HEK293T (cell line): ENCODE measurements around the gene COLEC12.

ENCODE experiments used
- CTCF ChIA-PET: fragments of 350-600 bp; formaldehyde crosslinking; extraction: SDS; loops from one replicate; lab custom pipeline; 2021; ENCODE audit warnings: antibody characterized with exemption, inconsistent platforms; lab: Yijun Ruan, JAX
- POLR2A ChIA-PET: fragments of 350-600 bp; formaldehyde crosslinking; extraction: SDS; loops from one replicate; lab custom pipeline; 2020; ENCODE audit warnings: antibody characterized with exemption, inconsistent platforms; lab: Yijun Ruan, JAX
- DNase-seq: peaks from one replicate; pipeline ENCODE4 v3.0.0; 2012; ENCODE audit warnings: mixed read lengths; ENCODE audit errors: extremely low spot score
- ARNT ChIP-seq: fragments of 450-650 bp; IDR thresholded peaks from 2 replicates; pipeline ENCODE4 v1.6.1; 2017; ENCODE audit warnings: mild to moderate bottlenecking
- BHLHE40 ChIP-seq: fragments of 450-650 bp; IDR thresholded peaks from 2 replicates; pipeline ENCODE4 v1.6.1; 2016; ENCODE audit warnings: mild to moderate bottlenecking, moderate library complexity, borderline replicate concordance
- CTBP1 ChIP-seq: fragments of 450-650 bp; IDR thresholded peaks from 2 replicates; pipeline ENCODE4 v1.6.1; 2016; ENCODE audit warnings: borderline replicate concordance
- ELF4 ChIP-seq: fragments of 450-650 bp; IDR thresholded peaks from 2 replicates; pipeline ENCODE4 v1.6.1; 2017; ENCODE audit warnings: antibody characterized with exemption
- FOXA1 ChIP-seq: fragments of 450-650 bp; IDR thresholded peaks from 2 replicates; pipeline ENCODE4 v1.6.1; 2016; ENCODE audit warnings: mild to moderate bottlenecking
- FOXK2 ChIP-seq: fragments of 450-650 bp; IDR thresholded peaks from 2 replicates; pipeline ENCODE4 v1.6.1; 2016; ENCODE audit warnings: mild to moderate bottlenecking
- FOXM1 ChIP-seq: fragments of 450-650 bp; IDR thresholded peaks from 2 replicates; pipeline ENCODE4 v1.6.1; 2017; ENCODE audit warnings: mild to moderate bottlenecking, borderline replicate concordance
- HDGF ChIP-seq: fragments of 450-650 bp; IDR thresholded peaks from 2 replicates; pipeline ENCODE4 v1.6.1; 2017; ENCODE audit warnings: antibody characterized with exemption, borderline replicate concordance
- L3MBTL2 ChIP-seq: fragments of 450-650 bp; conservative IDR thresholded peaks from 2 replicates; pipeline ENCODE4 v1.6.1; 2016; ENCODE audit warnings: mild to moderate bottlenecking
- LEF1 ChIP-seq: fragments of 450-650 bp; IDR thresholded peaks from 2 replicates; pipeline ENCODE4 v1.6.1; 2017; ENCODE audit warnings: mild to moderate bottlenecking, borderline replicate concordance
- NFRKB ChIP-seq: fragments of 450-650 bp; IDR thresholded peaks from 2 replicates; pipeline ENCODE4 v1.6.1; 2016; ENCODE audit warnings: mild to moderate bottlenecking, moderate library complexity
- SP1 ChIP-seq: fragments of 450-650 bp; IDR thresholded peaks from 2 replicates; pipeline ENCODE4 v1.6.1; 2017
- SUZ12 ChIP-seq: fragments of 450-650 bp; IDR thresholded peaks from 2 replicates; pipeline ENCODE4 v1.6.1; 2016; ENCODE audit warnings: mild to moderate bottlenecking
- TARDBP ChIP-seq: fragments of 450-650 bp; IDR thresholded peaks from 2 replicates; pipeline ENCODE4 v1.6.1; 2016
- ZNF384 ChIP-seq: fragments of 450-650 bp; IDR thresholded peaks from 2 replicates; pipeline ENCODE4 v1.6.1; 2016
- TF ChIP-seq, protein P1 (sequence below): fragments of 450-650 bp; IDR thresholded peaks from 2 replicates; pipeline ENCODE4 v1.6.1; 2016

Gene COLEC12

DNA sequence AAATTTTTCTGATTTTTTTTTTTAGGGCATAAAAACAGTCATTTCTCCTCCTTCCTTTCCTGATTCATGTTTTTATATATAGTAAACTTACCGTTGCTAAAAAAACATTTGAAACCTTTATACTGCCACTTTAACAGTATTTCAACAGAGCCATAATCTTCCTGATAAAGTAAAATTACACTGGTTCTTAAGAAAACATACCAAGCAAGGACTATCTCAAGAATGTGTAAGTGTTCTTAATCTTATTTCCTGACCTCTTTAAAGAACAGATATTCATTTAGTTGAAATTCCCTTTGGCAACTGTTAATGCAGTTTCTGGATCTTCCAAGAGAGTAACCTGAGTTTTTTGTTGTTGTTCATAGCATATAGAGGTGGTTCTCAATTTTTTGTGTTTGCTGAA, 26.6 kb upstream of the COLEC12 start:
- ChIA-PET CTCF (no interaction called here), POLR2A (no interaction called here)

DNA sequence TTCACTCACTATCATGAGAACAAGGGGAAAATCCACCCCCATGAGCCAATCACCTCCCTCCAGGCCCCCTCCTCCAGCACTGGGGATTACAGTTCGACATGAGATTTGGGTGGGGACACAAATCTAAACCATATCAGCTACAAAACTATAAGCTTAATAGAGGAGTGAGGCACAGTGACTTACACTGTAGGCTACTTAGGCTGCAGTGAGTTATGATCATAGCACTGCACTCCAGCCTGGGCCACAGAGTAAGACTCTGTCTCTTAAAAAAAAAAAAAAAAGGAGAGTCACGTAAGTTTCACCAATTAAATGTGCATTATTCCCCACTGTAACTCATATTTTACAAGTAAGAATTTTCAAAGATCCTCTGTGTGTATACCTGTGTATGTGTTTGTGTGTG, 26.2 kb upstream of the COLEC12 start:
- POLR2A ChIA-PET = interaction anchor here (0.6 kb wide), 1 partner anchor 73 kb away, joined by 3 read pairs; no protein-coding TSS in a partner anchor
- TF ChIP-seq, protein P1, sequence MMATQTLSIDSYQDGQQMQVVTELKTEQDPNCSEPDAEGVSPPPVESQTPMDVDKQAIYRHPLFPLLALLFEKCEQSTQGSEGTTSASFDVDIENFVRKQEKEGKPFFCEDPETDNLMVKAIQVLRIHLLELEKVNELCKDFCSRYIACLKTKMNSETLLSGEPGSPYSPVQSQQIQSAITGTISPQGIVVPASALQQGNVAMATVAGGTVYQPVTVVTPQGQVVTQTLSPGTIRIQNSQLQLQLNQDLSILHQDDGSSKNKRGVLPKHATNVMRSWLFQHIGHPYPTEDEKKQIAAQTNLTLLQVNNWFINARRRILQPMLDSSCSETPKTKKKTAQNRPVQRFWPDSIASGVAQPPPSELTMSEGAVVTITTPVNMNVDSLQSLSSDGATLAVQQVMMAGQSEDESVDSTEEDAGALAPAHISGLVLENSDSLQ = no peak
- CTCF ChIA-PET = no interaction called here
- DNase-seq = no peak

More for the DNA sequence above, 26.6 kb upstream of the COLEC12 start:
- TF ChIP-seq FOXA1 = no peak
- TF ChIP-seq ELF4 = no peak
- no peak for TF ChIP-seq LEF1
- no peak for TF ChIP-seq TARDBP
- TF ChIP-seq FOXK2 = no peak
- no peak for TF ChIP-seq L3MBTL2
- TF ChIP-seq, protein P1 = no peak
- no peak for TF ChIP-seq CTBP1
- no peak for TF ChIP-seq SUZ12
- no peak for TF ChIP-seq ZNF384
- TF ChIP-seq SP1 = no peak
- no peak for DNase-seq

DNA sequence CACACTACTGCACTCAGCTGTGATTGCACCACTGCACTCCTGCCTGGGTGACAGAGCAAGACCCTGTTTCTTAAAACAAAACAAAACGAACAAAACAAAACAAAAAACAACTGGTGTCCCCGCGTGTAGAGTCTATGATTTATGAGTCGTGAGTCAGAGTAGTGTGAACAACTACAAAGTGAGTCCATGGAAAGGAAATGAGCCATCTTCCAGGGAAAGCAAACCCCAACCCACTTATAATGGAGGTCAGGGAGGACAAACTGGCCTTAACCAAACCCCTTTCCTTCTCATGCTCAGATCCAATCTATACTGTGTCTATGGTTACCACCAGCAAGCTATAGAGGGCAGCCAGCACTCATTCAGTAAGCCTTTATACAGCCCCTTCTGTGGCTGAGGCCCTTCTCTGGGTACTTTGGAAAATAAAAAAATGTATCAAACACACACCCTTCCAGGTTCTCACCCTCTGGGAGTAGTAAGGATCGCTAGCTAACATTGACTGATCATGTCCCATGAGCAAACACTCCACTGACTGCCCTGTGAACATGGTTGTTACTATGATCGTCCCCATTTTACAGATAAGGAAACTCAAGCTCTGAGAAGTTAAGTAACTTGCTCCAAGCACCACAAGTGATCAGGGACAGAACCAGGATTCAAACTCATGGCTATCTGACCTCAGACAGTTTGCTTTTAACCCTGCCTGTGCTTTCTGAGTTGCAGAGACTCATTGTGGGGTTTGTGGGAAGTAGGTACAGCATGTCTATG, 24.7 kb upstream of the COLEC12 start:
- no peak for DNase-seq
- POLR2A ChIA-PET = no interaction called here
- CTCF ChIA-PET = no interaction called here
- TF ChIP-seq LEF1 (no peak), BHLHE40 (no peak), L3MBTL2 (no peak), NFRKB (no peak), FOXK2 (no peak), ARNT (no peak)
- TF ChIP-seq, protein P1 = 0 out of 2 replicates have a peak, but pooled peaks have one; percentile 13

DNA sequence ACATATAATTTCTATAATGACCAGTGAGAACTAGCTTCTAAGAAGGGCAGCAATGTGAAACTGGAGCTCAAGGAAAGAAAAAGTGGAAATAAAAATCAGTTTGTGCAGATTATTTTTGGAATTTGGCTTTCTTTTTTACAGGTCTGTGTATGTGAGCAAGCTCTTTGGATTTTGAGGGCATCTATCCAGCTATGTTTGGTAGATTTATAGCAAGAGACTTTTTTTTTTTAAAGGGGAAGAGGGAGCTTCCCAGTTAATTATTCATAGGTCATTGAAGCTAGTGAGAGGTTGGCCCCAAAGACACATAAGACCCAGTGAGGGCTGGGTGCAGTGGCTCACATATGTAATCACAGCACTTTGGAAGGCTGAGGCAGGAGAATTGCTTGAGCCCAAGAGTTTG, 24.0 kb upstream of the COLEC12 start:
- DNase-seq = no peak
- ChIA-PET POLR2A (no interaction called here), CTCF (no interaction called here)
- TF ChIP-seq CTBP1 (no peak), FOXM1 (no peak), ARNT (no peak), HDGF (no peak), NFRKB (no peak), LEF1 (no peak), FOXK2 (no peak), ZNF384 (no peak), TARDBP (no peak), BHLHE40 (no peak)

DNA sequence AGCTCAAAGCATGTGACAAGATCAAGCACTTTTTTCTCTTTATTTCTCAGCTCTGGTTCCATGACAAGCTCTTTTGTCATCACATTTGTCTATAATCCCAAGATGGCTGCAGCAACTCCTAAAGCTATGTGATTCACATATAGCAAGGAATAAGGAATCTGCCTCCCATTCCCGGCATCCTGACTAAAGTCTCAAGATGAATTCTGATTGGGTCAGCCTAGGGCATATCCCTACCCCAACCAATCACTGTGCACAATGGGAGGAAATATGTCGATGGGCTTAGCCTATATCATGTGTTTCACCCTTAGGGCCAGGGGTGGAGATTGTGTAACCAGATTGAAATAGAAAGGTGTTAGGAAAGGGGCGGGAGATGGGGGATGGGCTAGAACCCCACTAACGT, 23.1 kb upstream of the COLEC12 start:
- TF ChIP-seq CTBP1 (no peak), TARDBP (no peak), FOXK2 (no peak), L3MBTL2 (no peak), ZNF384 (no peak), ARNT (no peak), FOXA1 (no peak), FOXM1 (no peak), LEF1 (no peak), ELF4 (no peak), BHLHE40 (no peak), HDGF (no peak), SP1 (no peak), SUZ12 (no peak), NFRKB (no peak)
- TF ChIP-seq, protein P1 = no peak
- ChIA-PET POLR2A (no interaction called here), CTCF (interaction anchor here (0.6 kb wide), 1 partner anchor 311 kb away, joined by 3 read pairs; no protein-coding TSS in a partner anchor)
- DNase-seq = no peak
